Activated CD4-positive, alpha-beta memory T cell treated with anti-CD3 and anti-CD28 coated beads for 36 hours (primary cell): Measurements from ENCODE around the gene NSFL1C. TPM values are rescaled to one million over a fixed set of nuclear protein-coding genes. Genes with fewer than 3 reads are reported as not detected.
A peak's percentile ranks its signal among the peaks of the same experiment; 100 is the strongest.
"Not testable (repeated sequence)": the region's sequence is repeated elsewhere in the genome, so short reads cannot be mapped to it uniquely, and the experiment has no call there.

ENCODE experiments used
- CTCF ChIA-PET: fragments of 350-600 bp; sonication (Branson Sonifier 250); formaldehyde crosslinking; loops from one replicate; lab custom pipeline; 2021; ENCODE audit warnings: antibody characterized with exemption, inconsistent platforms; lab: Charles Lee
- POLR2A ChIA-PET: fragments of 350-600 bp; sonication (Branson Sonifier 250); formaldehyde crosslinking; loops from one replicate; lab custom pipeline; 2021; ENCODE audit warnings: antibody characterized with exemption; lab: Charles Lee
- DNase-seq: peaks from one replicate; pipeline ENCODE4 v3.0.0-alpha.2; 2020
- H3K27ac Mint-ChIP-seq: one replicate; pipeline ENCODE4 v1.8.0; 2021; ENCODE audit warnings: mixed read lengths
- H3K27me3 Mint-ChIP-seq: one replicate; pipeline ENCODE4 v1.8.0; 2021; ENCODE audit warnings: mixed read lengths
- H3K36me3 Mint-ChIP-seq: one replicate; pipeline ENCODE4 v1.8.0; 2021; ENCODE audit warnings: mixed read lengths
- H3K4me1 Mint-ChIP-seq: one replicate; pipeline ENCODE4 v1.8.0; 2021; ENCODE audit warnings: low read depth, mixed read lengths
- H3K4me3 Mint-ChIP-seq: one replicate; pipeline ENCODE4 v1.8.0; 2021; ENCODE audit warnings: mild to moderate bottlenecking, mixed read lengths
- H3K9me3 Mint-ChIP-seq: one replicate; pipeline ENCODE4 v1.8.0; 2021; ENCODE audit warnings: mixed read lengths
- intact Hi-C: fragments of 100-400 bp; cut with micrococcal nuclease; formaldehyde crosslinking; loops from one replicate; pipeline ENCODE4 v1.15.1; 2023
- total RNA-seq, 2 experiments: library from RNA; stranded (reverse); gene quantifications; one replicate each; pipeline ENCODE4 v1.2.3, GENCODE V29; 2021

NSFL1C gene
- total RNA-seq, 2 experiments from 2014 or later = 81.8 to 83.1 TPM

GRCh38 chr20:1418350-1418749, 48.3 kb downstream of the NSFL1C start:
- Mint-ChIP-seq H3K4me1 (peaks cover 10% of the 10 kb centered on the region), H3K36me3 (peaks cover 8% of the 10 kb centered on the region), H3K9me3 (peaks cover 34% of the 10 kb centered on the region), H3K4me3 (no peak overlapping the region), H3K27ac (no peak overlapping the region), H3K27me3 (no peaks in the 10 kb centered on the region)
- ChIA-PET POLR2A (no interaction called here), CTCF (no interaction called here)
- intact Hi-C loops = no loop called here
- no peak for DNase-seq

DNA sequence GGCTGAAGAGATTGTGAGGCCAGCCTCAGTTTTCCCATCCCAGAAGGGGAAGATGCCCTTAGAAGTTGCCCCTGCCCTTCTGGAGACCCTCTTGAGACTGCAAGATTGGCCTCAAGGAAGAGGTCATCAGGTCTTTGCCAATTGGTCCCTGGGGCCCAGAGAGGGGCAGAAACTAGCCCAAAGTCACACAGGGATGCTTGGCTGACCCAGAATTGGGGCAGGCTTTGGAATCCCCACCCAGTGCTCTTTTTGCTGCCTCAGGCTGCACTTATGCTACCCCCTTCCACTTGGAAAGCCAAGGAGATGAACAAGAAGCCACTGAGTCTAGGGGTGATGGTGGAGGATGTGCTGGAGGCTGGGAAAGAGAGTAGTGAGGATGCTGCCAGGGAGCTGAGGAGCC, 48.9 kb downstream of the NSFL1C start:
- no peak for DNase-seq
- H3K9me3 Mint-ChIP-seq = peaks cover 34% of the 10 kb centered on the region
- H3K36me3 Mint-ChIP-seq = peaks cover 8% of the 10 kb centered on the region
- no peak overlapping the region for H3K27ac Mint-ChIP-seq
- ChIA-PET CTCF (no interaction called here), POLR2A (no interaction called here)
- no peaks in the 10 kb centered on the region for H3K27me3 Mint-ChIP-seq
- H3K4me3 Mint-ChIP-seq = no peak overlapping the region
- intact Hi-C loops = no loop called here
- peaks cover 8% of the 10 kb centered on the region for H3K4me1 Mint-ChIP-seq

- CTCF ChIA-PET = no interaction called here
- Mint-ChIP-seq H3K4me3 (no peak overlapping the region), H3K4me1 (peaks cover 5% of the 10 kb centered on the region), H3K27ac (no peak overlapping the region), H3K27me3 (no peaks in the 10 kb centered on the region), H3K36me3 (peaks cover 8% of the 10 kb centered on the region), H3K9me3 (peaks cover 34% of the 10 kb centered on the region)
- POLR2A ChIA-PET = no interaction called here
- intact Hi-C loops = no loop called here
- DNase-seq = no peak
These were observed 49.4 kb downstream of the NSFL1C start for GRCh38 chr20:1417273-1417672.

GRCh38 chr20:1415667-1416468, 50.8 kb downstream of the NSFL1C start:
- CTCF ChIA-PET = no interaction called here
- no peak overlapping the region for H3K4me3 Mint-ChIP-seq
- no peak overlapping the region for H3K27ac Mint-ChIP-seq
- no peaks in the 10 kb centered on the region for H3K27me3 Mint-ChIP-seq
- DNase-seq = peak; percentile 38
- peaks cover 8% of the 10 kb centered on the region for H3K36me3 Mint-ChIP-seq
- intact Hi-C loops = no loop called here
- peaks cover 5% of the 10 kb centered on the region for H3K4me1 Mint-ChIP-seq
- POLR2A ChIA-PET = no interaction called here
- peaks cover 29% of the 10 kb centered on the region for H3K9me3 Mint-ChIP-seq

GRCh38 chr20:1414982-1415381, 51.7 kb downstream of the NSFL1C start:
- ChIA-PET CTCF (no interaction called here), POLR2A (no interaction called here)
- peaks cover 4% of the 10 kb centered on the region for H3K36me3 Mint-ChIP-seq
- H3K9me3 Mint-ChIP-seq = peaks cover 20% of the 10 kb centered on the region
- DNase-seq = no peak
- intact Hi-C loops = no loop called here
- peaks cover 5% of the 10 kb centered on the region for H3K4me1 Mint-ChIP-seq
- no peak overlapping the region for H3K4me3 Mint-ChIP-seq
- no peak overlapping the region for H3K27ac Mint-ChIP-seq
- no peaks in the 10 kb centered on the region for H3K27me3 Mint-ChIP-seq

DNA sequence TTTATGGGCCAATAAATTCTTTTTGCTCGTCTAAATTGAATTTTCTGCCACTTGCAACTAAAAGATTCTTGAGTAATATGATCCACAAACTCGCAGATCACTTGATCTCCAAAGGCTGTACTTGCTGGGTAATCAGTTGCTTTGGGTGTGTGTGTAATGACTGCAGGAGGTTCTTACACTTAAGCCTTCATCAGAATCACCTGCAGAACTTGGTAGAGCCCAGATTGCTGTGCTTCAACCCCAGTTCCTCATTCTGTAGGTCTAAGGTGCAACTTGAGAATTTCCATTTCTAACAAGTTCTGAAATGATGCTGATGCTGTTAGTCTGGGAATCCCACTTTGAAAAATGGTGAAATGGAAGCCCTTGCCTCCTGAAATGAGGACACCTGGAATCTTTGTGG, 60.8 kb downstream of the NSFL1C start:
- no peak for DNase-seq
- Mint-ChIP-seq H3K36me3 (peaks cover 3% of the 10 kb centered on the region), H3K9me3 (peaks cover 3% of the 10 kb centered on the region), H3K27ac (no peak overlapping the region), H3K4me1 (peaks cover 8% of the 10 kb centered on the region), H3K27me3 (peaks cover 6% of the 10 kb centered on the region), H3K4me3 (no peak overlapping the region)
- POLR2A ChIA-PET = no interaction called here
- CTCF ChIA-PET = no interaction called here
- intact Hi-C loops = no loop called here

DNA sequence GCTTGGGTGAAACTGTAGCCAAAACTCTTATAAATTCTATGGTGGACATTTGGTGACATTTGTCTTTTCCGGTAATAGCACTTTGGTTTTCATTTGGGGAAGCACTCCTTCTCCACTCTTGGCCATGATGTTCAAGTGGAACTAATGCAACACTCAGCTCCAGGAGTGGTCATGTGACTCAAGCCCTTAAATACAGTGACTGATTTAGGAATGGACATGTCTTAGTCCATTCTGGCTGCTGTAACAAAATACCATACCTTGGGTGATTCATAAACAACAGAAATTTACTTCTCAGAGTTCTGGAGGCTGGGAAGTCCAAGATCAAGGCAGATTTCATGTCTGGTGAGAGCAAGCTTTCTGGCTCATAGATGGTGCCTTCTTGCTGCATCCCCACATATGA, 63.0 kb downstream of the NSFL1C start:
- Mint-ChIP-seq H3K9me3 (peaks cover 3% of the 10 kb centered on the region), H3K27ac (no peak overlapping the region), H3K4me1 (peaks cover 8% of the 10 kb centered on the region), H3K4me3 (no peak overlapping the region), H3K36me3 (peaks cover 3% of the 10 kb centered on the region), H3K27me3 (peaks cover 6% of the 10 kb centered on the region)
- DNase-seq = no peak
- ChIA-PET POLR2A (no interaction called here), CTCF (no interaction called here)
- intact Hi-C loops = no loop called here

- POLR2A ChIA-PET = no interaction called here
- CTCF ChIA-PET = no interaction called here
- intact Hi-C loops = no loop called here
These were observed 64.5 kb downstream of the NSFL1C start for GRCh38 chr20:1402149-1402548.

DNA sequence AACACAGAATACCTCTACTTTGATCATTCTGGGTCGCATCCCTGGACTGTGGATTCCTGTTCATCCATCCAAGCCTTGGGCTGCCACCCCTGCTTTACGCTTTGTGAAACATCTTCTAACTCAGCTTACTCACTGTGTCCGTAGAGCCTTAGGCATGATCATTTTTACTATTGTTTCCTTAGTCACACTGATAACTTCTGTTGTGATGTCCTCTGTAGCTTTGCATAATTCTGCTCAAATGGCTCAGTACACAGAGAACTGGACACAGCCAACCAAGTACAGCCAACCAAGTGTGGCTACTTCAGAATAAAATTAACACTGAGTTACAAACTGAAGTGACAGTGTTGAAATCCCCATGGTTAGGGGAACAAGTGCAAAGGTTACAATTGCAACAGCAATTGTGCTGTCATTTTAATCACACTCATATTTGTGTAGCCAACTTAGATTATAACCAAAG, 65.2 kb downstream of the NSFL1C start:
- Mint-ChIP-seq H3K9me3 (peaks cover 11% of the 10 kb centered on the region), H3K4me3 (no peak overlapping the region), H3K36me3 (peaks cover 3% of the 10 kb centered on the region), H3K27ac (no peak overlapping the region), H3K4me1 (peaks cover 13% of the 10 kb centered on the region), H3K27me3 (peaks cover 1% of the 10 kb centered on the region)
- ChIA-PET CTCF (no interaction called here), POLR2A (no interaction called here)
- intact Hi-C loops = no loop called here
- DNase-seq = no peak

More at GRCh38 chr20:1402149-1402548, 64.5 kb downstream of the NSFL1C start:
- H3K9me3 Mint-ChIP-seq = peaks cover 5% of the 10 kb centered on the region
- H3K27ac Mint-ChIP-seq = no peak overlapping the region
- no peak for DNase-seq
- H3K27me3 Mint-ChIP-seq = peaks cover 1% of the 10 kb centered on the region
- no peak overlapping the region for H3K4me3 Mint-ChIP-seq
- H3K36me3 Mint-ChIP-seq = peaks cover 3% of the 10 kb centered on the region
- H3K4me1 Mint-ChIP-seq = peaks cover 8% of the 10 kb centered on the region

DNA sequence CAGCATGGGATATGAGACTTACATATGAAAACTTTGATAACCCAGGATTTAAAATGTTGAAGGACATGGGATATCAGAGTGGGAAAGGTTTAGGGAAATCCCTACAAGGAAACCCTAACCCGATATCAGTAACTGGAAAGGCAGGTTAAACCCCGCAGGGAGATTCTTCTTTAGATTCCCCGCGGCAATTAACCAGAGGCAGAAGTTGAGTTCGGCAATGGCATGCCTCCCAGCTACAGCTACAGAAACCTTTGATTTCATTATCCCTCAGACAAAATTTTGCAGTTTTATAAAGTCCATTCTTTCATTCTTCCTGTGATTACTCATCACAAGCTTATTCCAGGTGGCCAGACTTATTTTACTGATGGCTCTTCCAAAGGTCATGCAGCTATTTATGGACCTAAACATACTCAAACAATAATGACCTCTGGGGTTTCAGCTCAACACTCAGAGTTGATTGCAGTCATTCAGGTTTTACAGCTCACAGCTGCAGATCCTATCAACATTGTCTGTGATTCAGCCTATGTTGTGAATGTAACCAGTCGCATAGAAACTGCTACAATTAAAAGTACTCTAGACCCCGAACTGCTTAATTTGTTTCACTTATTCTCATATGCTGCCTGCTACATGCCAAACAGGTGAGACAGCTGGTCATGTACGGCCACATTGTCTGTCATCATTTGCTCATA, 66.8 kb downstream of the NSFL1C start:
- H3K4me3 Mint-ChIP-seq, H3K27ac Mint-ChIP-seq, DNase-seq, H3K27me3 Mint-ChIP-seq, POLR2A ChIA-PET, H3K36me3 Mint-ChIP-seq: not testable (repeated sequence)
- intact Hi-C loops = loop anchor here (10.0 kb wide), 1 partner anchor 565 kb away; the partner anchor contains the start of gene FAM110A
- CTCF ChIA-PET = interaction anchor here (1.0 to 1.2 kb wide), 2 partner anchors 38 to 377 kb away, joined by 3 read pairs; no protein-coding TSS in a partner anchor
- Mint-ChIP-seq H3K9me3 (peaks cover 11% of the 10 kb centered on the region), H3K4me1 (peaks cover 14% of the 10 kb centered on the region)

DNA sequence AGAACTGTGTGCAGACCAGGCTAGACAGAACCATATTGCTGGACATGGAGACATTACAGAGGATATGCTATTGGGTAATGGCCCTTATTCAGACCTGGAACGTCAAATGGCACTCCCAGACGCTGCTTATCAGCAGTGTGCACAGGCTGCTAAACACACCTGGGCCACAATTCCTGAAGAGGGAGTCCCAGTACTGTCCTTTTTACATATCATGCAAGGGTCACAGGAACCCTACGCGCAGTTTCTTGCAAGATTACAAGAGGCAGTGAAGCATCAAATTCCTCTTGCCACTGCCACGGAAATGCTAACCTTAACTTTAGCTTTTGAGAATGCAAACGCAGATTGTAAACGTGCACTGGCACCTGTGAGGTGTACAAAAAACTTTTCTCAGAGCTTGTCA, 68.5 kb downstream of the NSFL1C start:
- H3K27me3 Mint-ChIP-seq, H3K27ac Mint-ChIP-seq, POLR2A ChIA-PET, H3K36me3 Mint-ChIP-seq, DNase-seq, H3K4me3 Mint-ChIP-seq: not testable (repeated sequence)
- CTCF ChIA-PET = interaction anchor here (0.7 to 4.0 kb wide), 4 partner anchors 59 to 119 kb away, joined by 3 to 13 read pairs (median 3); no protein-coding TSS in a partner anchor
- intact Hi-C loops = loop anchor here (10.0 kb wide), 1 partner anchor 563 kb away; the partner anchor contains the start of gene FAM110A
- Mint-ChIP-seq H3K9me3 (peaks cover 11% of the 10 kb centered on the region), H3K4me1 (peaks cover 21% of the 10 kb centered on the region)

DNA sequence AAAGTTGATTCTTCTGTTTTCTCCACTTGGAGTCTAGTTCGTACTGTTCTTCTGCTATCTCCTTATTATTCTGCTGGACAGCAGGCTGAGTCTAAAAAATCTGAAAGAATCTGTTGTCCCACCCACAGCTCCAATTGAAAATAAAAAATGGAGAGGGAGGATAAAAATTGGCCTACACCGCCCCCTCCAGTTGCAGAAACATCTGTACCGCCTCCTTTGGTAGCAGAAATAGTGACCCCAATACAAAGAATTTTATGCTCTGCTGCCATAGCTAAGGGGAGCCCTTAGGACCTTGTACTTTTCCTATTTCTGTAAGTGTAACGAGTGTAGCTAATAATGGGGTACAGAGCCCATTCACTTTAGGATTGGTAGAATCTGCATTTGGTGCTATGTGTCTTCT, 68.9 kb downstream of the NSFL1C start:
- Mint-ChIP-seq H3K4me3 (no peak overlapping the region), H3K36me3 (no peaks in the 10 kb centered on the region), H3K4me1 (peaks cover 22% of the 10 kb centered on the region), H3K27ac (no peak overlapping the region), H3K27me3 (no peaks in the 10 kb centered on the region), H3K9me3 (peaks cover 11% of the 10 kb centered on the region)
- ChIA-PET POLR2A (no interaction called here), CTCF (interaction anchor here (0.7 to 4.0 kb wide), 7 partner anchors 40 to 118 kb away, joined by 3 to 13 read pairs (median 3); no protein-coding TSS in a partner anchor)
- DNase-seq = peak; percentile 20
- intact Hi-C loops = loop anchor here (10.0 kb wide), 1 partner anchor 563 kb away; the partner anchor contains the start of gene FAM110A
